Right lobe of liver (tissue), 4 donors: ENCODE results near the gene GRM7.

Experiments
- POLR2A ChIP-seq: fragments of 450-650 bp; IDR thresholded peaks from one replicate; pipeline ENCODE4 v1.6.1; 2017; ENCODE audit warnings: antibody characterized with exemption, mild to moderate bottlenecking
- TF ChIP-seq, protein P1 (sequence below), 4 donors: fragments of 200-600 bp in 3 of 4; fragments of 450-650 bp in 1 of 4; IDR thresholded peaks; one replicate each; pipeline versions ENCODE4 v1.5.1 to v1.8.0; 2016 to 2022; ENCODE audit warnings: antibody characterized with exemption in 4 of 4, mild to moderate bottlenecking in 2 of 4
- donor health status: DM: no; HTN: no; CAD: no.
- donor health status: DM: no; HTN: no; CAD: no.
- donor health status: DM: no; HTN: yes; CAD: no.

DNA sequence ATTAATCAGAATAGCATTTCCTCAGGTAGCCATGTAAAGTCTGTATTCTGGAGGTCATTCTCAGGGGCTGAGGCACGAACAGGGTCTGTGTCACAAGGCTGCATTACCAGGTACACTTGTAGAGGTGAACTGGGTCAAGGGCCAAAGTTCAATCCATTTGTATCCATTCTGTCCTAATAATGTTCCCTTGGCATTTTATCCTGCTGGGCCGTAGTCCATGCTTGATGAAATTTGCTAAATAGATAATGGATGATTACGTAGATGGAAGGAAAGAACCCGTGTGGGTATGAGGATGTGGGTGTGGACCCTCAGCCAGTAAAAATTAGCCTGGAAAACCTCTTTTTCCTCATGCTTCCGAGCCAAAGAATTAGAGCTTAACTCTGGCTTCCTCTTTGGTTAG lies 785.9 kb downstream of the GRM7 start:
- TF ChIP-seq, protein P1, sequence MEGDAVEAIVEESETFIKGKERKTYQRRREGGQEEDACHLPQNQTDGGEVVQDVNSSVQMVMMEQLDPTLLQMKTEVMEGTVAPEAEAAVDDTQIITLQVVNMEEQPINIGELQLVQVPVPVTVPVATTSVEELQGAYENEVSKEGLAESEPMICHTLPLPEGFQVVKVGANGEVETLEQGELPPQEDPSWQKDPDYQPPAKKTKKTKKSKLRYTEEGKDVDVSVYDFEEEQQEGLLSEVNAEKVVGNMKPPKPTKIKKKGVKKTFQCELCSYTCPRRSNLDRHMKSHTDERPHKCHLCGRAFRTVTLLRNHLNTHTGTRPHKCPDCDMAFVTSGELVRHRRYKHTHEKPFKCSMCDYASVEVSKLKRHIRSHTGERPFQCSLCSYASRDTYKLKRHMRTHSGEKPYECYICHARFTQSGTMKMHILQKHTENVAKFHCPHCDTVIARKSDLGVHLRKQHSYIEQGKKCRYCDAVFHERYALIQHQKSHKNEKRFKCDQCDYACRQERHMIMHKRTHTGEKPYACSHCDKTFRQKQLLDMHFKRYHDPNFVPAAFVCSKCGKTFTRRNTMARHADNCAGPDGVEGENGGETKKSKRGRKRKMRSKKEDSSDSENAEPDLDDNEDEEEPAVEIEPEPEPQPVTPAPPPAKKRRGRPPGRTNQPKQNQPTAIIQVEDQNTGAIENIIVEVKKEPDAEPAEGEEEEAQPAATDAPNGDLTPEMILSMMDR (IDR thresholded peaks at IDR 0.05): no peak
- no peak for TF ChIP-seq POLR2A
